ENCODE measurements around the gene CYP4F3. TPM values are rescaled to one million over a fixed set of nuclear protein-coding genes. Genes with fewer than 3 reads are reported as not detected.
"Not testable (repeated sequence)": the region's sequence is repeated elsewhere in the genome, so short reads cannot be mapped to it uniquely, and the experiment has no call there.

The CYP4F3 gene
- total and polyA plus RNA-seq, 2 of the 13 experiments (the other 11 are each of a cell fraction or from before 2014, with no cell fraction given): 17.8 to 22.8 TPM

- TF ChIP-seq ZNF18 (CRISPR knock-in tag; IDR thresholded peaks at IDR 0.05; ENCODE audit: insufficient replicate concordance): no peak
- no peak for TF ChIP-seq ZNF788 (CRISPR knock-in tag; IDR thresholded peaks at IDR 0.05; ENCODE audit: borderline replicate concordance)
Measured at GRCh38 chr19:15675560-15675959, 34.9 kb downstream of the CYP4F3 start (continued).

- ATAC-seq (no peak), FAIRE-seq (no peak), DNase-seq (ENCODE audit: low spot score) (no peak)
- POLR2A ChIA-PET: interaction anchor here (3.0 kb wide), 1 partner anchor 38 kb away, joined by 7 read pairs; the partner anchor contains the start of gene CYP4F3
- Histone ChIP-seq H3K36me3 (replicated peaks in 1 of 2; ENCODE audit: control insufficient read depth in 1 of 2, insufficient read depth in 2 of 2, low read length in 2 of 2) (peaks cover 7 to 13% of the 10 kb centered on the region in 2 experiments), H3K9ac (ENCODE audit: insufficient read depth, low read depth, low read length) (no peak overlapping the region), H3K4me3 (replicated peaks in 1 of 3; ENCODE audit: insufficient read depth in 1 of 3, low read depth in 2 of 3, low read length in 3 of 3) (no peak overlapping the region), H3K79me2 (ENCODE audit: insufficient read depth, low read length) (peaks cover 6% of the 10 kb centered on the region), H4K20me1 (ENCODE audit: insufficient read depth, low read length) (no peaks in the 10 kb centered on the region), H3K9me3 (ENCODE audit: low read length) (no peaks in the 10 kb centered on the region), H3K27me3 (ENCODE audit: control insufficient read depth in 1 of 2, insufficient read depth in 2 of 2, low read length in 2 of 2) (no peaks in the 10 kb centered on the region), H2AFZ (ENCODE audit: low read length) (no peak overlapping the region), H3K4me2 (ENCODE audit: low read depth, low read length) (no peak overlapping the region), H3K27ac (ENCODE audit: extremely low read length, insufficient read depth, low read length) (no peak overlapping the region), H3K4me1 (ENCODE audit: insufficient read depth, low read length) (peaks cover 66% of the 10 kb centered on the region)
- 21% methylated on average over 4 of the region's 4 CpGs for WGBS (ENCODE audit: low lambda C conversion rate)
- in situ Hi-C loops (cut with HindIII; ENCODE audit: extremely low pct_ligation_motif_present, low pct_unique_long_range_greater_than_20kb) (loop anchor here (5.0 kb wide), 1 partner anchor 98 kb away; no protein-coding TSS in a partner anchor), intact Hi-C loops (cut with micrococcal nuclease; ENCODE audit: unreplicated experiment) (no loop called here)
- CTCF ChIA-PET (ENCODE audit: low intra/inter-chr PET ratio, low total read pairs): no interaction called here
- TF ChIP-seq ZNF280D (CRISPR knock-in tag; IDR thresholded peaks at IDR 0.05): no peak
- TF ChIP-seq HNRNPLL (IDR thresholded peaks at IDR 0.05; ENCODE audit: low read depth, low read length, poor library complexity, severe bottlenecking): no peak
- TF ChIP-seq BCL3 (CRISPR knock-in tag; IDR thresholded peaks at IDR 0.05): no peak
- no peak for TF ChIP-seq DPF2 (CRISPR knock-in tag; IDR thresholded peaks at IDR 0.05; ENCODE audit: borderline replicate concordance, low read depth)
- TF ChIP-seq MEIS1 (CRISPR knock-in tag; IDR thresholded peaks at IDR 0.05; ENCODE audit: borderline replicate concordance): no peak
- peak; percentile 98 for TF ChIP-seq ZNF329 (CRISPR knock-in tag; IDR thresholded peaks at IDR 0.05; ENCODE audit: low read depth)
- TF ChIP-seq LCORL (IDR thresholded peaks at IDR 0.05): no peak
- TF ChIP-seq LCORL (CRISPR knock-in tag; IDR thresholded peaks at IDR 0.05): no peak
- no TSS peak for BruUV-seq (replicated peaks)
Measured at GRCh38 chr19:15679089-15679488, 38.4 kb downstream of the CYP4F3 start.

GRCh38 chr19:15679865-15680264, 39.2 kb downstream of the CYP4F3 start:
- 92% methylated on average over 4 of the region's 4 CpGs for WGBS (ENCODE audit: low lambda C conversion rate)
- CTCF ChIA-PET (ENCODE audit: low intra/inter-chr PET ratio, low total read pairs); H2AFZ ChIP-seq (ENCODE audit: low read length); H3K4me3 ChIP-seq (replicated peaks in 1 of 3; ENCODE audit: insufficient read depth in 1 of 3, low read depth in 2 of 3, low read length in 3 of 3); ATAC-seq; DNase-seq (ENCODE audit: low spot score); H3K79me2 ChIP-seq (ENCODE audit: insufficient read depth, low read length); H3K9ac ChIP-seq (ENCODE audit: insufficient read depth, low read depth, low read length); intact Hi-C loops (cut with micrococcal nuclease; ENCODE audit: unreplicated experiment); H4K20me1 ChIP-seq (ENCODE audit: insufficient read depth, low read length); BruUV-seq (replicated peaks); H3K4me2 ChIP-seq (ENCODE audit: low read depth, low read length); H3K27me3 ChIP-seq (ENCODE audit: control insufficient read depth in 1 of 2, insufficient read depth in 2 of 2, low read length in 2 of 2); H3K9me3 ChIP-seq (ENCODE audit: low read length): not testable (repeated sequence)
- POLR2A ChIA-PET: interaction anchor here (3.0 kb wide), 1 partner anchor 39 kb away, joined by 7 read pairs; the partner anchor contains the start of gene CYP4F3
- H3K36me3 ChIP-seq (replicated peaks in 1 of 2; ENCODE audit: control insufficient read depth in 1 of 2, insufficient read depth in 2 of 2, low read length in 2 of 2): peaks cover 7 to 16% of the 10 kb centered on the region in 2 experiments
- peak overlapping the region; percentile 73 for H3K27ac ChIP-seq (ENCODE audit: extremely low read length, insufficient read depth, low read length)
- FAIRE-seq: peak; percentile 4
- peaks cover 58% of the 10 kb centered on the region for H3K4me1 ChIP-seq (ENCODE audit: insufficient read depth, low read length)
- in situ Hi-C loops (cut with HindIII; ENCODE audit: extremely low pct_ligation_motif_present, low pct_unique_long_range_greater_than_20kb): loop anchor here (5.0 kb wide), 1 partner anchor 97 kb away; no protein-coding TSS in a partner anchor

All from HepG2 (cell line).